Measurements from ENCODE around the gene AVEN.

AVEN gene

GRCh38 chr15:33985287-33985686 is 53.7 kb downstream of the AVEN start:
- DNase-seq (ENCODE audit: low read depth) = no peak

DNA sequence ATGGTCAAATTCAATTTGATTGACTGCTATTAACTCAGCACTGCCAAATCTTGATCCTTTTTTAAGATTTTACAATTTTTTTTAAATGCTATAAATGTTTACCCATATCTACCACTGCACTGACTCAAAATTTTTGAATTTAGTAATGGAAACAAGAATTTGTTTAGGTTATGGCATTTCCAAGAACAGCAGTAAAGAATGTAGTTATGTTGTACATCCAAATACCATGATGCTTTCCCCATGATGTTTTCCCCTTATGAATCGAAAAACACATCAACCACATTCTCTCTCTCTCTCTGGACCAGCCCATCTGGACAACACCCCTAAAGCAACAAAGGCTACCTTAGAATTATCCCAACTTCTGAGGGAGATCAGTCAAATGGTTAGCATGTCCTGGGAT is 56.5 kb downstream of the AVEN start:
- DNase-seq (ENCODE audit: low read depth) = no peak

DNA sequence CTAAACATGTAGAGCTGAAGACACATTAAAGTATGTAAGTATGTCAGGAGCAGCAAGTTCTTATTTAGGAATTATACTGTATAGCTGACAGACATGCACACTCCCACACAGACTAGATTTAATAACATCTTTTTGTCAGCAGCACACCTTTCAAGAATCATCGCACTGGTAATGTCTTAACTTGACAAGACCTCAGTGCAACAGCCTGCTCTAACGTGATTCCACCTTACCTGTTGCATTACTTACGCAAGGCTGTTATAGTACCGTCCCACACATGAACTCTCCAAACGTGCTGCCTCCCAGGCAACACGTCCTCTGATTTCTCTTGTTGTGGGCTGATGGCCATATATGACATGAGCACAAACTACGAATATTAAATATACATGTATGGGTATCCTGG is 58.8 kb downstream of the AVEN start:
- DNase-seq (ENCODE audit: low read depth) = no peak

- no peak for DNase-seq (ENCODE audit: low read depth)
Measured at GRCh38 chr15:33975022-33975565, 63.9 kb downstream of the AVEN start.

GRCh38 chr15:33971811-33972210 is 67.2 kb downstream of the AVEN start:
- DNase-seq (ENCODE audit: low read depth) = no peak

GRCh38 chr15:33968821-33969220 is 70.2 kb downstream of the AVEN start:
- DNase-seq (ENCODE audit: low read depth) = no peak

GRCh38 chr15:33968224-33968623 is 70.8 kb downstream of the AVEN start, which contains the start of gene CHRM5:
Gene CHRM5, plus strand, starts transcription at chr15:33968497. Its CDS starts 94,221 bp downstream, at chr15:34062718.
- no peak for DNase-seq (ENCODE audit: low read depth)

DNA sequence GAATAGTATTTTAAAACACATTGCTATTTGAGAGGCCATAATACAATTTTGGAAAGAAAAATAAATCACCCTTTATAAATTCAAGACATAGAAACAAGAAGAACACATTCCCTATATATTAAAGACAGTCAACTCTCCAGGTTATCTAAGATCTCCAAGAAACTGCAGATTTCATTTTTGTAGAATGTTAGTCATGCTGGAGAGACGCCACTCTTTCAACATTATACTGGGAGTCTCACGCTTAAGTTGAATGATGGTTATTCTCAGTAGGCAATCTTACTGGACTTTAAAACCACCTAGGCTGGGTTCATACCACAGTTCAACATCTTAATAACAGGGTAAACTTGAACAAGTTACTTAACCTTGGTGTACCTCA is 74.4 kb downstream of the AVEN start:
- no peak for DNase-seq (ENCODE audit: low read depth)

DNA sequence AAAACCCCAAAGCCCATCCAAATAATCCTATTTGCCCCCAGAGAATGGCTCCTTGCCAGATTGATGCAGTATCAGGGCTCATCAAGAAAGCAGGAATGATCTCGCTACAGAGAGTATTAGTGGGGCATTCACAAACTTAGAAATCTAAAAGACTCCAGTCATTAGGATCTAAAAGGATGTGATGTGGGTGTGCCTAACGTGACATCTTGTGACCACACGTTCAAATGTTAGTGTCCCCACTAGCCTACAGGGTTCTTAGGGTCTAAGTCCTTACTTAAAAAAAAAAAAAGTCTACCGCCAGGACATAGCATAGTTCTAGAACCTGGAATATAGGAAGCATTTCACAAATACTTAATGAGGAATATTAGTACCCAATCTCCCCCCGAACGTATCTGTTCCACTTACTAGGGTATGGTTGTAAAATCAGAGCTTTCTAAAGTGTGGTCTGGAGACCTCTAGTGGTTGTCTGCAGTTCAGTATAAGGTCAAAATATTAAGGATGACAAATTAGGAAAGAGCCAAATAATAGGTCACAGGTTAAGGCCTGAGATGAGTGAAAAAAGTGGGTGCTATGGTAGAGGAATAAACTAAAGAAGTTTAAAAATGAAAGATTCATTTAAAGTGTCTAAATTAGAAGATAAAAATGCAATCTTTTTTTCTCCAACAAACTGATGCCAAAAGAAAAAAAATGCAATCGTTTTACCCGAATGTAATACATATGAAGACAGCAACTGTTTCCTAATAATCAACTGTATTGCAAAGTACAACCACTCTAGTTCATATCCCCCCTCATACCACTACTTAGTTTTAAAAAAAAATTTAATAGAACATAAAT is 75.0 kb downstream of the AVEN start:
- no peak for DNase-seq (ENCODE audit: low read depth)

DNA sequence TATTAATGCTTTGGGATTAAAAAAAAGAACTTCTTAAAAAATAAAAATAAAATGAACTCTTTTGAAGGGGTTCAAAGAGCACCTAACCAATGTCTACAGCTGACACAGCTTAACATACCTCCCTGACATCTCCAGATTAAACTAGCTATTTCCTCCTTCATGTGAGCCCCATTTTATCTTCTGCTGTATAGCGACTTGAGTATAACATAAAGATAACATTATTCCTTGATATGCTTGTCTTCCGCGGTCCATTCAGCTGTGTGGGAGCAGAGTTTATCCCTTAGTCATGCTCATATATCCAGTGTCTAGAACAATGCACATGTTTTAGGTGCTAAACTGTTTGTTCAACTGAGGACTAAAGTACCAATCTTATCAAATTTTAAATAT is 78.5 kb downstream of the AVEN start:
- DNase-seq (ENCODE audit: low read depth) = no peak

- no peak for DNase-seq (ENCODE audit: low read depth)
Measured at GRCh38 chr15:33959844-33960548, 79.0 kb downstream of the AVEN start.

DNA sequence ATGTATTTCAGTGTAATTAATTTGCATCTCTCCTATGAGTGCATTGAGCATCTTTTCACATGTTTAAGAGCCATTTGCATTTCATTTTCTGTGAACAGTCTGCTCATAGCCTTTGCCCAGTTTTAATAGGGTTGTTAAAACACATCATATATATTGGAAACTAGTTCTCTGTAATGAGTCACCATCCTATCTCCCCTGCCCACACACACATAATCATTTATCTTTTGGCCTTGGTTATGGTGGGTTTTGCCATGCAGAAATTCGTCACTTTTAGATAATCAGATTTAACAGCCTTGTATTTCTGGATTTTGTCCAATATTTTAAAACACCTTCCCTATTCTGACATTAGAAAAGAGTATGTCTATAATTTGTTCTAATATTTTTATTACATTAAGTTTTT is 82.6 kb downstream of the AVEN start:
- DNase-seq (ENCODE audit: low read depth) = peak; percentile 32

DNA sequence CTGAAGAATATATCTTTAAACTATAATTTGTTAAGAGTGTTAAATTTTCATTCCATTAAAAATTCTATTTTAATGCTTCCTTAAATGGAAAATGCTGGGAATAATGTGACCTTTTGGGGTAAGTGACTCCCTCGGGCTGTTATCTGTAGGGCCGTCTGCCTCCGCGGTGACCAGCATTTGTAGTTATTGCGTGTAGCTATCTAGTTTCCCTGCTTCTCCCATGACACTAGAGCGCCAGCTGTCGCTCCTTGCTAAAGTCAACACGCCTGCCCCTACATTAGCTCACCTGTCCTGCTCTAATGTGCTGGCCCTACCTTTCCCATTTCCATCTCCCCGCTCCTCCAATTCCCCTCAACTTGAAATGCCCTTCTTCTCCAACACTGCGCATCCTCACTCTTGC is 83.1 kb downstream of the AVEN start:
- DNase-seq (ENCODE audit: low read depth) = peak; percentile 69

DNA sequence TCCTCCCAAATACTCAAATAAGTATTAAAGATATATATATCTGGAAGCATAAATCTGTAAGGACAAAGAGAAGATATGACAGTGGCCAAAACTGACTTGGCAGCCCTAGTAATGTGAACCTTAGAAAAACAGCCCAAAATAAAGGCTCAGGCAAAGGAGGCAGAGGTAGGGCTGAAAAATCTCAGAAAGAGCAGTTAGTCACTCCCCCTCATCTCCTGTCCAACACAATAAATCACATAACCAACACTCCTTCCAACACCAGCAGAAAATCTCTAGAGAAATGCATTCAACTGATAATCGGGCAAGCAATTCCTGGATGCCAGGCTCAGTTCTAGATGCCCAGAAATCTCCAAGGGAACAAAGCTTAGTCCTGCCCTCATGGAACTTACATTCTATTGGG is 92.9 kb downstream of the AVEN start:
- DNase-seq (ENCODE audit: low read depth) = no peak

- DNase-seq (ENCODE audit: low read depth) = no peak
Measured at GRCh38 chr15:33941279-33942063, 97.5 kb downstream of the AVEN start.

GRCh38 chr15:33934921-33935320 is 104.1 kb downstream of the AVEN start:
- DNase-seq (ENCODE audit: low read depth) = no peak

- no peak for DNase-seq (ENCODE audit: low read depth)
Measured at GRCh38 chr15:33934396-33934795, 104.6 kb downstream of the AVEN start.

- DNase-seq (ENCODE audit: low read depth) = no peak
Measured at GRCh38 chr15:33932734-33933133, 106.3 kb downstream of the AVEN start.

- DNase-seq (ENCODE audit: low read depth) = no peak
Measured at GRCh38 chr15:33926260-33926659, 112.7 kb downstream of the AVEN start.

DNA sequence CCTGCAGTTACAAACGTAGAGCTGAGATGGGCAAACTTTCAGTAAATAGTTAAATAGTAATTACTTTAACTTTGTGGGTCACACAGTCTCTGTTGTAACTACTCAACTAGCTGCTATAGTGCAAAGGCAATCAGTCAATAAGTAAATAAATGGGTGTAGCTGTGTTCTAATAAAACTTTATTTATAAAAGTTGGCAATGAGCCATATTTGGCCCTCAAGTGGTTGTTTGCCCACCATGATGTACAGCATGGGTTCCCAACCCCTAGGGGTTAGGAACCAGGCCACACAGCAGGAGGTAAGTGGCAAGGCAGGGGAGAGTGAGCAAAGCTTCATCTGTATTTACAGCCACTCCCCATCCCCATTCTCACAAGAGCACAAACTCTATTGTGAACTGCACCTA is 115.6 kb downstream of the AVEN start:
- no peak for DNase-seq (ENCODE audit: low read depth)

- no peak for DNase-seq (ENCODE audit: low read depth)
Measured at GRCh38 chr15:33915571-33916407, 123.2 kb downstream of the AVEN start.

- DNase-seq (ENCODE audit: low read depth) = no peak
Measured at GRCh38 chr15:33913459-33913858, 125.5 kb downstream of the AVEN start.
